ENCODE results near the gene OBP2B.
"Not testable (repeated sequence)": the region's sequence is repeated elsewhere in the genome, so short reads cannot be mapped to it uniquely, and the experiment has no call there.

OBP2B gene

GRCh38 chr9:133247632-133248031 is 38.6 kb upstream of the OBP2B start:
- Mint-ChIP-seq H3K4me3 (no peak overlapping the region), H3K9me3 (no peaks in the 10 kb centered on the region), H3K36me3 (no peaks in the 10 kb centered on the region), H3K4me1 (peaks cover 17% of the 10 kb centered on the region), H3K27me3 (peaks cover 43% of the 10 kb centered on the region), H3K27ac (no peak overlapping the region)
- DNase-seq: no peak
- CTCF ChIA-PET: no interaction called here

GRCh38 chr9:133246991-133247390 is 37.9 kb upstream of the OBP2B start:
- Mint-ChIP-seq H3K27me3 (peaks cover 45% of the 10 kb centered on the region), H3K9me3 (no peaks in the 10 kb centered on the region), H3K36me3 (no peaks in the 10 kb centered on the region), H3K4me3 (no peak overlapping the region), H3K27ac (no peak overlapping the region), H3K4me1 (peaks cover 16% of the 10 kb centered on the region)
- DNase-seq: no peak
- CTCF ChIA-PET: no interaction called here

GRCh38 chr9:133246562-133246961 is 37.5 kb upstream of the OBP2B start:
- CTCF ChIA-PET: no interaction called here
- Mint-ChIP-seq H3K4me1 (peaks cover 13% of the 10 kb centered on the region), H3K36me3 (no peaks in the 10 kb centered on the region)

GRCh38 chr9:133242991-133243390 is 33.9 kb upstream of the OBP2B start:
- Mint-ChIP-seq H3K27ac (no peak overlapping the region), H3K4me1 (peaks cover 12% of the 10 kb centered on the region), H3K36me3 (no peaks in the 10 kb centered on the region), H3K9me3 (no peaks in the 10 kb centered on the region), H3K4me3 (no peak overlapping the region), H3K27me3 (peaks cover 55% of the 10 kb centered on the region)
- no peak for DNase-seq
- CTCF ChIA-PET: no interaction called here

More at GRCh38 chr9:133246562-133246961, 37.5 kb upstream of the OBP2B start:
- H3K9me3 Mint-ChIP-seq: no peaks in the 10 kb centered on the region
- no peak overlapping the region for H3K4me3 Mint-ChIP-seq
- no peak overlapping the region for H3K27ac Mint-ChIP-seq
- no peak for DNase-seq
- peaks cover 42% of the 10 kb centered on the region for H3K27me3 Mint-ChIP-seq

- H3K4me3 Mint-ChIP-seq: no peak overlapping the region
- CTCF ChIA-PET: no interaction called here
These were observed 33.2 kb upstream of the OBP2B start for GRCh38 chr9:133242241-133242640.

GRCh38 chr9:133239533-133240090 is 30.6 kb upstream of the OBP2B start:
- Mint-ChIP-seq H3K4me3 (no peak overlapping the region), H3K27me3 (peaks cover 56% of the 10 kb centered on the region), H3K27ac (no peak overlapping the region)

More at GRCh38 chr9:133242241-133242640, 33.2 kb upstream of the OBP2B start:
- Mint-ChIP-seq H3K4me1 (peaks cover 14% of the 10 kb centered on the region), H3K27ac (no peak overlapping the region), H3K36me3 (no peaks in the 10 kb centered on the region), H3K27me3 (peaks cover 55% of the 10 kb centered on the region), H3K9me3 (no peaks in the 10 kb centered on the region)
- DNase-seq: no peak

GRCh38 chr9:133238851-133239532 is 29.9 kb upstream of the OBP2B start:
- H3K4me3 Mint-ChIP-seq: no peak overlapping the region
- no peaks in the 10 kb centered on the region for H3K9me3 Mint-ChIP-seq
- DNase-seq: peak; percentile 76
- peaks cover 14% of the 10 kb centered on the region for H3K4me1 Mint-ChIP-seq
- CTCF ChIA-PET: interaction anchor here (0.6 to 2.4 kb wide), 14 partner anchors 14 to 249 kb away, joined by 3 to 12 read pairs (median 4); partner anchors contain the start of gene SURF6
- no peak overlapping the region for H3K27ac Mint-ChIP-seq
- peaks cover 56% of the 10 kb centered on the region for H3K27me3 Mint-ChIP-seq
- no peaks in the 10 kb centered on the region for H3K36me3 Mint-ChIP-seq

More at GRCh38 chr9:133239533-133240090, 30.6 kb upstream of the OBP2B start:
- Mint-ChIP-seq H3K9me3 (no peaks in the 10 kb centered on the region), H3K36me3 (no peaks in the 10 kb centered on the region), H3K4me1 (peaks cover 14% of the 10 kb centered on the region)
- no peak for DNase-seq
- CTCF ChIA-PET: interaction anchor here (1.0 to 2.4 kb wide), 8 partner anchors 42 to 248 kb away, joined by 3 to 12 read pairs (median 4); no protein-coding TSS in a partner anchor

- Mint-ChIP-seq H3K27ac (no peak overlapping the region), H3K9me3 (no peaks in the 10 kb centered on the region), H3K27me3 (peaks cover 56% of the 10 kb centered on the region), H3K4me3 (no peak overlapping the region), H3K4me1 (peaks cover 14% of the 10 kb centered on the region), H3K36me3 (no peaks in the 10 kb centered on the region)
- DNase-seq: peak; percentile 44
- CTCF ChIA-PET: interaction anchor here (0.6 to 2.4 kb wide), 12 partner anchors 14 to 249 kb away, joined by 3 to 12 read pairs (median 3); partner anchors contain the start of gene SURF6
These were observed 29.3 kb upstream of the OBP2B start for GRCh38 chr9:133238272-133238850.

GRCh38 chr9:133237035-133237731 is 28.1 kb upstream of the OBP2B start:
- CTCF ChIA-PET: interaction anchor here (1.0 to 2.1 kb wide), 2 partner anchors 51 to 249 kb away, joined by 3 to 8 read pairs; no protein-coding TSS in a partner anchor
- Mint-ChIP-seq H3K4me3 (no peak overlapping the region), H3K27me3 (peaks cover 48% of the 10 kb centered on the region), H3K27ac (no peak overlapping the region), H3K4me1 (peaks cover 14% of the 10 kb centered on the region), H3K36me3 (no peaks in the 10 kb centered on the region), H3K9me3 (no peaks in the 10 kb centered on the region)
- no peak for DNase-seq

GRCh38 chr9:133236291-133237034 is 27.4 kb upstream of the OBP2B start:
- H3K36me3 Mint-ChIP-seq, H3K27ac Mint-ChIP-seq, DNase-seq, H3K4me3 Mint-ChIP-seq, H3K9me3 Mint-ChIP-seq: not testable (repeated sequence)
- H3K4me1 Mint-ChIP-seq: peaks cover 14% of the 10 kb centered on the region
- peaks cover 46% of the 10 kb centered on the region for H3K27me3 Mint-ChIP-seq
- CTCF ChIA-PET: interaction anchor here (1.0 kb wide), 1 partner anchor 250 kb away, joined by 3 read pairs; no protein-coding TSS in a partner anchor

- H3K4me1 Mint-ChIP-seq: peaks cover 14% of the 10 kb centered on the region
- no peak for DNase-seq
- H3K9me3 Mint-ChIP-seq: no peaks in the 10 kb centered on the region
- no peaks in the 10 kb centered on the region for H3K36me3 Mint-ChIP-seq
- no peak overlapping the region for H3K4me3 Mint-ChIP-seq
- CTCF ChIA-PET: no interaction called here
- peaks cover 39% of the 10 kb centered on the region for H3K27me3 Mint-ChIP-seq
- no peak overlapping the region for H3K27ac Mint-ChIP-seq
These were observed 26.6 kb upstream of the OBP2B start for GRCh38 chr9:133235549-133236222.

GRCh38 chr9:133234577-133235322 is 25.7 kb upstream of the OBP2B start:
- peaks cover 14% of the 10 kb centered on the region for H3K4me1 Mint-ChIP-seq
- CTCF ChIA-PET: no interaction called here
- no peak for DNase-seq
- H3K36me3 Mint-ChIP-seq: no peaks in the 10 kb centered on the region
- no peaks in the 10 kb centered on the region for H3K9me3 Mint-ChIP-seq
- no peak overlapping the region for H3K27ac Mint-ChIP-seq
- peaks cover 38% of the 10 kb centered on the region for H3K27me3 Mint-ChIP-seq
- H3K4me3 Mint-ChIP-seq: no peak overlapping the region
